22Rv1 (cell line): ENCODE data around the gene CAPN1.

Experiments used
- CTCF ChIP-seq: fragments of 450-650 bp; IDR thresholded peaks from 2 replicates; pipeline ENCODE4 v1.5.1; 2017; ENCODE audit warnings: mild to moderate bottlenecking
- ZFX ChIP-seq: fragments of 450-650 bp; IDR thresholded peaks from 2 replicates; pipeline ENCODE4 v1.6.1; 2017; ENCODE audit warnings: antibody characterized with exemption, borderline replicate concordance

DNA sequence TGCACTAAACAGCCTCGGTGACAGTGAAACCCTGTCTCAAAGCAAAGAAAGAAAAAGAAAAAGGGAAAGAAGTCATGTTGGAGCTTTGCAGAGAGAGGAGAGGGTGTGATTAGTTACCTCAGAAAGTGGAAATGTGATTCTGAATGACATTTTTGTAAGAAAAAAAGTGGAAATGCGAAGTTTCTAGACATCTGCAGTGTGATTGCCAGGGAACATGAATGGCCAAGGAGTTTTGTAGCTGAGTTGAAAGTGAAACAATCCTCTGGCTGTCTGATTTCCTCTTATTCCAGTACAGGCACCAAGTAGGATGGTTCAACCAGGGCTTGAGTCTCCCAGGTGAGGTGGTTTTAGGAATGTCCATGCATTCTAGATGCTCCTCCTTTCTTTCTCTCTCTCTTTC lies 29.6 kb upstream of the CAPN1 start:
- no peak for TF ChIP-seq CTCF
- no peak for TF ChIP-seq ZFX
